Glomerular visceral epithelial cell (primary cell): Measurements from ENCODE around the gene SERTAD2.

Source experiments
- DNase-seq: peaks from one replicate; pipeline ENCODE4 v3.0.0-alpha.2; 2016; ENCODE audit errors: extremely low spot score

SERTAD2 gene

GRCh38 chr2:64675860-64676259 lies 22.1 kb upstream of the SERTAD2 start:
- DNase-seq = peak; percentile 40

DNA sequence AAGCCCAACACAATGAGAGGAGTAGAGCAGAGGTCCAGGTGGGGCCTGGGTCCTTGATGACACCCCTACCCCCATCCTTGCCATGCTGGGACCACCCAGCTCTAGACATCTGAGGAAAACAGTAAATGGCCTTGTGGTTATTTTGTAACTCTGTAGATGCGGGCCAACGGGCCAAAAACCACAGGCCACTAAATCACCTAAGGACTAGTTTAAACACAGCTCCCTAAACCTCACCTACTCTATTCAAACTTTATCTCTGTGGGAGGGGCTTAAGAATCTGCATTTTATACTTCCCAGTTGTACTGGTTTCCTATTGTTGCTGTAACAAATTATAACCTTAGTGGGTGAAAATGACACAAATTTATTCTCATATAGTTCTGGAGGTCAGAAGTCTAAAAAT lies 19.0 kb upstream of the SERTAD2 start:
- DNase-seq = no peak

DNA sequence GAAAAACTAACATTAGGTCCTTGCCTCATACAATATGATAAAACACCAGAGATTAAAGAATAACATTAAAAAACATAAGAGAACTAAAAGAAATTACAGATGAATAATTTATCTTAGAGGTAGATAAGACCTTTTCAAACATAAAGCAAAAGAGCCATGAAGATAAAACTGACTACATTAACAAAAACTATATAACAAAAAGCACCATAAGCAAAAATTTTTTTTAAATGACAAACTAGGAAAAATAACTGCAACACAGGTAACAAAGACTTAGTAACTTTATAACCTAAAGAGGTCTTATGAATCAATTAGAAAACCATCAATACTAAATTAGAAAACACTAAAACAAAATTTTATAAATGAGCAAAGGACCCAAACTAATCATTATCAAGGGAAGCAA lies 16.3 kb upstream of the SERTAD2 start:
- DNase-seq = no peak

DNA sequence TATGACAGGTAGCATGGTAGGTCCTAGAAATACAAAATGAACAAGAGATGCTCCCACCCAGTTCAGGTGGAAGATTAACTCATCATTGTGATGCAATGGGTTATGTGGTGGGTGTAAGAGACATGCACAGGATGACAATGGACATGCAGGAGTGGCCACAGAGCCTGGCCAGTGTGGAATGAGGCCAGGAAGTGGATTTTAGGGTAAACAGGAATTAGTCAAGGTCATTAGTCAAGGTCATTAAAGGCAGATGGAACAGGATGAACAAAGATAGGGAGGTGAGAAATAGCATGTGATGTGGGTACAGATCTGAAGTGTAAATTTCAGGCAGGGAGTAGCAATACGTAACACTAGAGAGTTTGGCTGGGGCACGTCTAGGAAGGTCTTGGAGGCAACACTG lies 15.6 kb upstream of the SERTAD2 start:
- DNase-seq = no peak

DNA sequence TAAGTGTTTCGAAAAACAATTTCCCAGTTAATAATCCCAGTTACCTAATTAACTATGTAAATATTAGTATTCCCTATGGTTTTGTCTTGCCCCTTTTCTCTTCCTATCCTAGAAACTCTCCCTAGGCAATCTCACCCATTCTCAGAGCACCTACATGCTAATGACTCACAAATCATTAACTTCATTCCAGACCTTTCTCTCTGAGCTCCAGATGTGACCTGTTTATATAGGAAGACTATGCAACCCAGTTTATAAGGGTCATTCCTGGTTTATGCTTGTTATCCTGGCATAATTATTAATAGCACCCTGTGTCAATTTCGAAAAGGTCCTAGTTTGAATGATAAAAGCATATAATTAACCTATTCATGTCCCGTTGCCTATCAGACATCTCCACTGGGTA lies 14.8 kb upstream of the SERTAD2 start:
- DNase-seq = no peak

DNA sequence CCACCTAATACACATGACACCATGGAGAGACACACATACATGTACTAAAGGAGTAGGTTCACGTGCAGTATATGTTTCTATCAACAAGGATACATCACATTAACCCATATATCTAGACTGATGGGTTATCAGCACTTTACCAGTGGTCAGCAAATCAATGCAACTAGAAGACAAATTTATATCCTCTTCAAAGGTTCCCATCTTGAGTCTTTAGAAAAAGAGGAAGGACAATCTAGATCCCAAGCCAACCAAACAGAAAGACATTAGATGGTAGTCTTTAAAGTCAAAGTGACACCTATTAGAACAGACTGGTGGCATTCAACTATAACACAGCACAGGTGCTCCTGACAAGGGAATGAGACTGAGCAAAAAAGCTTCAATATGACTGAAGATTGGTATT lies 13.8 kb upstream of the SERTAD2 start:
- no peak for DNase-seq

DNA sequence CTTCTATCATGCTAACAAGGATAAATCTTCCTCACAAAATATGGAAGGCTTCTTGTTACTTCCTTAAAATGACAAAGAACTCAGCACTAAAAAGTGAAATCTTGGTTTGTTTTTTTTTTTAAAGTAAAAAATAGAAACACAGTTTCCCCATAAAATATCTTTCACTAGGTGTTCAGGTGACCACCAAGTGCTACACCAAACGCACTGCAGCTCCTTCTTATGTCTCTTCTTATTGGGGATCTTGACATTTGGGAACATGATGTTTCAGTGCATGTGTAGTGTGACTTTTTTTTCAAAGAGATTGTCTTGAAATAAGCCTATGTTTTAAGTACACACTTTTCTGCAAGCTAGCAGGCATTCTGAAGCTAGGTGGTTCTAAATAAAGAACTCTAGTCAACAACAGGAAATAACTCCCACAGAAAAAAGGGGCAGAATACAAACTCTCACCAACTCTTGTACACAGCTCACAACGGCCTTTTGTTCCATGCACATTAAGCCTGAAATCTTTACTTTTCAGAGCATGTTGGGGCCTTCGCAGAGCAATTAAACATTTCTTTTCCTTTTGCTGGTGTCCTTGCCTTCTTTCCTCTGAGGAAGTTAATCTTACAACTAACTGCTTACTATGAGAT lies 13.2 kb upstream of the SERTAD2 start:
- no peak for DNase-seq

- DNase-seq = no peak
These were observed 12.0 kb upstream of the SERTAD2 start for GRCh38 chr2:64665709-64666108.

GRCh38 chr2:64663402-64663801 lies 9.7 kb upstream of the SERTAD2 start:
- DNase-seq = no peak

DNA sequence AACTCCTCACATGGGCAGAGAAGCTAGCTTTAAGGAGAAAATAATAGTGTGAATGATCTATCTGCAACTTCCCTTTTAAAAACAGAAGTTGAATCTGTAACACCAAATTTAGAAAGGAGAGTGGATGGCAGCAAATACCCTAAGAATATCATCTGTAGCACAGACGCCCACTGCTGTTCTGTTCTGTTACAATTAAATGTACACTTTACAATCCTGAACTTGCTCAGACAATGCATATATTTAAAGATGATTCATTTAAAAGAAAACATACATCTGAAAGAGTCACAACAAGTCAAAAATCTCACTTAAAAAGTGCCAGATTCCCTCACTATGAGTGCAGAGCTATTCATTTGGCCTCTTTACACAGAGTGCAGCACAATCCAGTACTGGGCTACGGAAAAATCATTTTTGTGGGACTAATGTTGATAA lies 8.0 kb upstream of the SERTAD2 start:
- DNase-seq = no peak

DNA sequence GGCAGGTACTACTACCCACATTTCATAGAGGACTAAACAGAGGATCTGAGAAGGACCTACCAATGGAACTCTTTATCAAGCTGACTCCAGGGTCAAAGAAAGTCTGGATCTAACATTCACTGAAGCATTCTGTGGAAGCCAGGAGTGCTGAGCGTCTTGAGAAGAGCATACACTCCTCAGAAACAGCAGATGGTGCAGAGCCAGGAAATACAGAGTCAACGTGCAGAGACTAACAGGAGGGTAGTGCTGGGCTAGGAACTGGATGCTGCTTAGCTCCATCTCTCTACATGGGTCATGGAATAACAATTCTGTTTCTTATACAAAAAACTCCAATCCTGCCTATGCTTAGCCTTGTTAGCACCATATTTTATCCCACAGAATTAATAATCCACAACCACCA lies 5.5 kb upstream of the SERTAD2 start:
- DNase-seq = no peak

DNA sequence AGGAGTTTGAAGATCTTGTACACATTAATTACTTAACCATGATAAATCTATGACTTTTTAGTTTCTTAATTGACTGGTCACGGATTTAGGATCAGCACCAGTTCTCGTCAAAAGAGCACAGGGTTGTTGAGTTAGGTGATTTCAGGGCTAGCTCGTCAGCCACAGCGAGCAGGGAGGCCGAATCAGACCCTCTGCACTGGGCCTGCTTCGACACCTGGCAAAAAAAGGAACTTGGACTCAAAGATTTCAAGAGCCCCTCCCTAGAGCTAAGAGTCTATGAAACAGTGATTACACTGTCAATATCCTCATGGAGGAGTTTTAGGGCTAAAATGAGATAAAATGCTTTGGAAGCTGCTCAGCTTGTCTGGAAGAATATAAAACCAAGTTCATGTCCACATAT lies 4.6 kb upstream of the SERTAD2 start:
- DNase-seq = no peak

DNA sequence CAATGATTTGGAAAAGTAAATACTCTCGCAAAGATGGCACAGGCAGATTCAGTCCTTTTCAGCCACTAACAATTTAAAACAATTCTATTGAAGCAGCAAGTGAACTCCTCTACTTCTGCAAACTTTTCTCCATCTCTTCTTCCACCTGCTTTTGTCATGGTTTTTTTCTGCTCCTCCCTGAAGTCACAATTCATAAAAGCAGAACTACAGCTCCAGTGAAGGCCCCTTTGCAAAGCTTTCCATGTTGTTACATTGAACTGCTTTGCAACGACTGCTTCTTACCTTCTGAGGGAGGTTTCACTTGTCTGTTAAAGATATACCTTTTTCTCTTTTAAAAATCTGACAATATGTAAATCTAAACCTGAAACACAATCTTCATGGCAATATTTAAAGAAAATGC lies 3.7 kb upstream of the SERTAD2 start:
- no peak for DNase-seq

- no peak for DNase-seq
These were observed 2.7 kb upstream of the SERTAD2 start for GRCh38 chr2:64656379-64656778.

GRCh38 chr2:64655873-64656272 lies 2.2 kb upstream of the SERTAD2 start:
- peak; percentile 37 for DNase-seq

DNA sequence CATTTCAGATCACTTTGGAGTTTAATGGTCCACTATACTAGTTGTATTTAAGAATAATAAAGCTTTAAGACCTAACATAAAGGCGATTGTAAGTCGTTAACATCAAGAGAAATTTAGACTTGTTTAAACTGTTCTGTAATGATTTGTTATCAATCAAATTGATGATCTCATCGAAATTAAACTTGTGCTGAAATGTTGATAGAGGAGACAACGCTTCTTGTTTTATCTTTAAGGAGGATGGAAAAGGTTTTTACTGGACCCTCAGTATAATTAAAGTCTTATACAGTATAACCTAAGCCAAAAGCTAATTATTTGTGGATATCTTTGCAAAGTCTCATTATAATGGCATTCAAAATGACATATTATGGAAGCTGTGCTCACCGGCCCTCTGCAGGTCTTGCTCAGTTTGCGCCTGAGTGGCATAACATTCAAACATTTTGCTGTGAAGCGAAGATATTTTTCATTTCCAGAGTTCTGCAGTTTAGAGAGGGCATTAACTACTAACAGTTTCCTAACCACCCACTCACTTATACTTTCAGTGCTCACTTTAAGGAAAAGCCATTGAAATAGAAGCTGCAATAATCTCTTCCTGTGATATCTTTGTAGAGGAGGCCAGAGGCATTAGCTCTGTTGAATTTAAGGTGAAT lies 1.4 kb upstream of the SERTAD2 start:
- DNase-seq = no peak

DNA sequence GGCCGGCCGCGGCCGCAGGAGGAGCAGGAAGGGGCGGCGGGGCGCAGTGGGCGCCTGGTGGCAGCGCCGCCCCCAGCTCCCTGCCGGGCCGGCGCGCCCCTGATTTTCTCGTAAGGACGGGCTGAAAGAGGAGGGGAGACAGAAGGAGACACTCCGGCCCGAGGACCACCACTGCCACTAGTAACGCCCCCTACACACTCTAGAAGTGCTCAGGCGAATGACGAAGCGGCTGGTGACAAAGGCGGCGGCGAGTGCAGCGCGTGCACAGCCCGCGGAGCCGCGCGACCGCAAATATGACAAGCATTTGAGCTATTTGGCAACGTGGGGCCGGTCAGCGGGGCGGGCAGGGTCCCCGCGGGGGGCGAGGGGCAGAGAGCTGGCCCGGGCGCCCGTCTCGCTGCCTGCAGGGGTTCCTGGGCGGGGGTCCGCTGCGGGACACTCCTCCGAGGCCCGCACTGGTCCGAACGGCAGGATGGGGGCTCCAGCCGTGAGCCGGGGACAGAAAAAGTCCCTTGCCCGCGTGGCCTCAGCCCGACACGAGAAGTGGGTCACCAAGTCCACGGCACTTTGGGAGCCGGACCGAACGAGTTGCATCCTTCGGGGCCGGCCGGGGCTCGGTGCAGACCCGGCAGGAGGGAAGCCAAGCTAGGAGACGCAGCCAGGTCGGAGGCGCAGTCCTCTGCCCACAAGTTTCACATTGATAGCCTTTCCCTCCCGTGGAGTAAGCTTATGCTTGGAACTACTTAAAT lies 524 bp upstream of the SERTAD2 start:
- DNase-seq = peak; percentile 90

- DNase-seq = peak; percentile 68
These were observed 1.2 kb downstream of the SERTAD2 start for GRCh38 chr2:64652231-64653108.

- DNase-seq = no peak
These were observed 2.1 kb downstream of the SERTAD2 start for GRCh38 chr2:64651590-64651989.

GRCh38 chr2:64650722-64651338 lies 2.9 kb downstream of the SERTAD2 start:
- DNase-seq = peak; percentile 25

GRCh38 chr2:64650296-64650695 lies 3.4 kb downstream of the SERTAD2 start:
- no peak for DNase-seq

- peak; percentile 23 for DNase-seq
These were observed 4.1 kb downstream of the SERTAD2 start for GRCh38 chr2:64649626-64650025.
